ENCODE data around the gene TMED8. TPM values are rescaled to one million over a fixed set of nuclear protein-coding genes. Genes with fewer than 3 reads are reported as not detected.

The TMED8 gene
- total and polyA plus RNA-seq, 4 experiments from 2014 or later, result 2.5 to 8.6 (median 5.9) TPM

DNA sequence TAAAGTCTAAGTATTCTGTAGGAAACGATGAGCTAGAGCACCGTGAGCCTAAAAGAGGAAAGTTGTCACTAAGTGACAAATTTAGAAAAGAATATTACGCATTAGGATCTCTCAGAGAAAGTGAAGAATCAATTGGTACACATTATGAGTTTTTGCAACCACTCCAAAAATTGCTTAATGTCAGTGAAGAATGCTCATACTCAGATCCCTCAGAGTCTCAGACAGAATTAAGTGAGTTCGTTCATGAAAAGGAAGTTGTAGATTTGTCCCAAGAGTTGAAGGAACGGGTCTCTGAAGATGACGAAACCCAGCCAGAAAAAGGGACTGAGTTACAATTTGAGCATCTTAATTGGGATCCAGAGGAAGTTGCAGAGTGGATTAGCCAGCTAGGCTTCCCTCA, 1.8 kb upstream of the TMED8 start:
- CTCF ChIA-PET (ENCODE audit: partially characterized antibody), result interaction anchor here (1.7 kb wide), 1 partner anchor 63 kb away, joined by 8 read pairs; no protein-coding TSS in a partner anchor
- Histone ChIP-seq H3K4me3 (ENCODE audit: low read length in 2 of 2) (no peak overlapping the region), H3K27me3 (ENCODE audit: insufficient read depth, low read length) (no peaks in the 10 kb centered on the region), H3K27ac (ENCODE audit: low read depth, low read length) (no peak overlapping the region), H3K9me3 (ENCODE audit: control insufficient read depth in 1 of 2, low read length in 2 of 2) (no peaks in the 10 kb centered on the region), H3K4me1 (ENCODE audit: insufficient read depth, low read length) (peaks cover 31% of the 10 kb centered on the region), H3K36me3 (ENCODE audit: insufficient read depth, low read length) (no peaks in the 10 kb centered on the region)
- H3K9me3 Mint-ChIP-seq, result no peaks in the 10 kb centered on the region
- intact Hi-C loops (cut with micrococcal nuclease), result loop anchor here (5.0 to 10.0 kb wide), 3 partner anchors 236 to 566 kb away; partner anchors contain the start of genes ALKBH1, ANGEL1, SLIRP and SPTLC2
- POLR2A ChIA-PET (ENCODE audit: partially characterized antibody), result no interaction called here
- no peak overlapping the region for H3K27ac Mint-ChIP-seq
- H3K27me3 Mint-ChIP-seq, result no peaks in the 10 kb centered on the region
- H3K36me3 Mint-ChIP-seq, result peaks cover 0 to 3% of the 10 kb centered on the region in 2 donors
- H3K4me1 Mint-ChIP-seq, result peaks cover 19 to 27% (median 24%) of the 10 kb centered on the region in 4 donors
- DNase-seq, result no peak
- no peak overlapping the region for H3K4me3 Mint-ChIP-seq

DNA sequence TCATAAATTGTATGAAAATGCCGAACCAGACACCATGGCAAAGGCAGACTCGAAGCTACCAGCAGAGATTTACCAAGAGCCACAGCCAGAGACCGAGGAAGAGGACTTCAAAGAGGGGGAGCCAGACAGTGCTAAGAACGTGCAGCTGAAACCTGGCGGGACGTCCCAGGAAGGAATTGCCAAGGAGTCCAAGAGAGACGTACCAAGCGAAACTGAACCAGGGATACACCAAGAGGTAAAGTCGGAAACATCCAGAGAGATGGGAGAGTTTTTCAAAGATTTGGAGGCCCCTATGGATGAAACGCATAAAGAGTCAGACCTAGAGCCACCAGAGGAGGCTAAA, 579 bp upstream of the TMED8 start:
- intact Hi-C loops (cut with micrococcal nuclease), result loop anchor here (1.0 to 10.0 kb wide), 6 partner anchors 56 to 565 kb away; partner anchors contain the start of genes ALKBH1, ANGEL1, GSTZ1 and SLIRP
- no peak overlapping the region for H3K27ac Mint-ChIP-seq
- ChIA-PET CTCF (ENCODE audit: partially characterized antibody) (interaction anchor here (0.9 to 2.5 kb wide), 6 partner anchors 52 to 329 kb away, joined by 3 to 11 read pairs (median 7); partner anchors contain the start of genes AHSA1, GSTZ1, POMT2 and VIPAS39), POLR2A (ENCODE audit: partially characterized antibody) (interaction anchor here (0.6 to 1.9 kb wide), 14 partner anchors 17 to 449 kb away, joined by 3 to 29 read pairs (median 3); partner anchors contain the start of genes AHSA1, ALKBH1, CIPC and GSTZ1)
- peaks cover 41% of the 10 kb centered on the region for H3K4me1 ChIP-seq (ENCODE audit: insufficient read depth, low read length)
- H3K27me3 ChIP-seq (ENCODE audit: insufficient read depth, low read length), result no peaks in the 10 kb centered on the region
- H3K36me3 ChIP-seq (ENCODE audit: insufficient read depth, low read length), result no peaks in the 10 kb centered on the region
- no peaks in the 10 kb centered on the region for H3K9me3 ChIP-seq (ENCODE audit: control insufficient read depth in 1 of 2, low read length in 2 of 2)
- H3K9me3 Mint-ChIP-seq, result no peaks in the 10 kb centered on the region
- H3K4me1 Mint-ChIP-seq, result peaks cover 29 to 39% (median 33%) of the 10 kb centered on the region in 4 donors
- no peak overlapping the region for H3K4me3 Mint-ChIP-seq
- H3K27ac ChIP-seq (ENCODE audit: low read depth, low read length), result peak overlapping the region; percentile 74
- no peak for DNase-seq
- peaks cover 0 to 3% of the 10 kb centered on the region in 2 donors for H3K36me3 Mint-ChIP-seq
- H3K4me3 ChIP-seq (ENCODE audit: low read length in 2 of 2), result peak overlapping the region; percentile 94 to 97
- H3K27me3 Mint-ChIP-seq, result no peaks in the 10 kb centered on the region

DNA sequence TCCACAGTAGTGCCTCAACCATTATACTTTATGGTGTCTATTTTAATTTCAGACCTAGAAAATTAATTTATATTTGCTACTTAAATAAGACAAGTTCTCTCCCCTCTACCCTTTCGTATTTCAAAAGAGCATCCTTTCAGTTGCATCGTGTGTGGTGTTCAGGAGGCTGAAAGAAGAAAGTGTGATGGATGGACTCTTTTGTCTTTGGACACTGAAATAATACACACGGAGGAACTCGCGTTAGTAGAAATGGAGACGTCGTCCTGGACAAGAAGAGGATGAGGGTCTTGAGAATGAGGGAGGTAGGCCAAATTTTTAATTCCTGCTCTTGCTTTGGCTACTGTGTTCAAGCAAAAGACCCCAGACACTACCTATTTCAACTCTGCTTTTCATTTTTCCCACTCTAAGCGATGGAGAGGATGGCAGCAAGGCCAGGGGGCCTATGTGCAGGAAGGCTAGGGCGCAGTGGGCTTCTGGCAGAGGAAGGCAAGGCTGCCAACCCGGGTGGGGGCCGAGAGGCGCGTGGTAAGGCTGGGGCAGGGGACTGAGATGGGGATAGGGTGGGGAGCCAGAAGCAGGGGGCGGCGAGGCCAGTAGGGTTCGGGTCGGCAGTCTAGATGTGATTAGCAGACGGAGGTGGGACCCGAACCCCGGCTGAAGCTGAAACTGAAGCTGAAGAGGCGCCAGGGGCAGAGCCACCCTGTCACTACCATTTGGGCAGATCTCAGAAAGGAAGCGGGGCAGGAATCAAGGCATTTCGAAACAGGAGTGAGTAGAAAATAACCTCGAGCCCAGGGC, 722 bp downstream of the TMED8 start:
- intact Hi-C loops (cut with micrococcal nuclease), result loop anchor here (5.0 to 10.0 kb wide), 3 partner anchors 239 to 564 kb away; partner anchors contain the start of genes ALKBH1, ANGEL1, SLIRP and SPTLC2
- Mint-ChIP-seq H3K9me3 (no peaks in the 10 kb centered on the region), H3K4me1 (peaks cover 32 to 49% (median 40%) of the 10 kb centered on the region in 4 donors), H3K27ac (peak overlapping the region in 6 of 7 donors; percentile 84 to 95 (median 92)), H3K36me3 (peaks cover 0 to 3% of the 10 kb centered on the region in 2 donors), H3K4me3 (peak overlapping the region; percentile 85 to 94 (median 90)), H3K27me3 (no peaks in the 10 kb centered on the region)
- no peaks in the 10 kb centered on the region for H3K27me3 ChIP-seq (ENCODE audit: insufficient read depth, low read length)
- H3K9me3 ChIP-seq (ENCODE audit: control insufficient read depth in 1 of 2, low read length in 2 of 2), result no peaks in the 10 kb centered on the region
- CTCF ChIA-PET (ENCODE audit: partially characterized antibody), result interaction anchor here (1.7 to 2.5 kb wide), 5 partner anchors 50 to 83 kb away, joined by 5 to 11 read pairs (median 8); partner anchors contain the start of genes AHSA1, GSTZ1, POMT2 and VIPAS39
- H3K4me1 ChIP-seq (ENCODE audit: insufficient read depth, low read length), result peaks cover 53% of the 10 kb centered on the region
- peak overlapping the region; percentile 42 to 97 for H3K4me3 ChIP-seq (ENCODE audit: low read length in 2 of 2)
- POLR2A ChIA-PET (ENCODE audit: partially characterized antibody), result interaction anchor here (0.9 to 1.9 kb wide), 10 partner anchors 12 to 384 kb away, joined by 3 to 29 read pairs (median 4); partner anchors contain the start of genes AHSA1, CIPC, GSTZ1 and POMT2
- H3K27ac ChIP-seq (ENCODE audit: low read depth, low read length), result peak overlapping the region; percentile 74
- H3K36me3 ChIP-seq (ENCODE audit: insufficient read depth, low read length), result no peaks in the 10 kb centered on the region
- peak in 1 of 5 donors; percentile 48 for DNase-seq

DNA sequence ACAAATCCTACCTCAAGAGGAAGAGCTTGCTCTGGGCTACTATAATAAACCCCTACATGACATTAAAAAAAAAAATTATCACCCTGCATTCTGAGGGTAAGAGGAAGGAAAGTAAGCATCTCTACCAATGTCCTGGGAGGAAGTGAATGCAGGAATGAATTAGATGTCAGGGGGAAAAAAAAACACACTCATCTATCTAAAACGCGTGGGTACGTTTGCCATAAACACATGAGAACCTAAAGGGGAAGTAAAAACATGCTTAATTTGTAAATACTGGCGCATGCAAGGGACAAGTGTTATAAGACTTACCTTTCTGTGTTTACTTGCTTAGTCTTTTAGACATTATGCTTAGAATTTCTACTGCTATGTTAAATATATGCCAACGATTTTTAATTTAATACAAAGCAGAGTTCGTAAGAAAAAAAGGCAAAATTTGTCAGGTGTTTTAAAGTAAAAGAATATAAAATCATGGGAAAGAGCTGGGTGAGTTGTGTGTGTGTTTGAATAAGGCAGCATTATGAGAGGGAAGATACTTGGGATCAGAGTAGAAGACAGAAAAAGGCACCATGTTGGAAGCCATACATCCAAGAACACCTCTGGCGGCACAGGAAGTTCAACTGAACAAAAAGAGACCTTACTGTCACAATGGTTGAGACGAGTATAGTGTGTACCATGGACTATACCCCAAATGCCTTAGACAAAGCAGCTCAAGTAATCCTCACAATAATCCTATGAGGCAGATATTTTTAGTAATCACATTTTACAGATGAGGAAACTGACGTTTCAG, 1.5 kb downstream of the TMED8 start:
- ChIA-PET CTCF (ENCODE audit: partially characterized antibody) (interaction anchor here (2.1 to 2.5 kb wide), 2 partner anchors 54 to 59 kb away, joined by 9 to 11 read pairs; partner anchors contain the start of genes GSTZ1 and POMT2), POLR2A (ENCODE audit: partially characterized antibody) (interaction anchor here (0.9 kb wide), 1 partner anchor 13 kb away, joined by 3 read pairs; no protein-coding TSS in a partner anchor)
- intact Hi-C loops (cut with micrococcal nuclease), result loop anchor here (5.0 to 10.0 kb wide), 3 partner anchors 239 to 563 kb away; partner anchors contain the start of genes ALKBH1, ANGEL1, SLIRP and SPTLC2
- peaks cover 0 to 3% of the 10 kb centered on the region in 2 donors for H3K36me3 Mint-ChIP-seq
- H3K4me3 Mint-ChIP-seq, result peak overlapping the region; percentile 85 to 94 (median 90)
- Histone ChIP-seq H3K4me1 (ENCODE audit: insufficient read depth, low read length) (peaks cover 54% of the 10 kb centered on the region), H3K27ac (ENCODE audit: low read depth, low read length) (peak overlapping the region; percentile 74), H3K27me3 (ENCODE audit: insufficient read depth, low read length) (no peaks in the 10 kb centered on the region), H3K36me3 (ENCODE audit: insufficient read depth, low read length) (no peaks in the 10 kb centered on the region), H3K4me3 (ENCODE audit: low read length in 2 of 2) (peak overlapping the region in 1 of 2 donors; percentile 97), H3K9me3 (ENCODE audit: control insufficient read depth in 1 of 2, low read length in 2 of 2) (no peaks in the 10 kb centered on the region)
- no peaks in the 10 kb centered on the region for H3K9me3 Mint-ChIP-seq
- no peak for DNase-seq
- peak overlapping the region in 6 of 7 donors; percentile 49 to 95 (median 88) for H3K27ac Mint-ChIP-seq
- H3K27me3 Mint-ChIP-seq, result no peaks in the 10 kb centered on the region
- peaks cover 33 to 49% (median 42%) of the 10 kb centered on the region in 4 donors for H3K4me1 Mint-ChIP-seq

DNA sequence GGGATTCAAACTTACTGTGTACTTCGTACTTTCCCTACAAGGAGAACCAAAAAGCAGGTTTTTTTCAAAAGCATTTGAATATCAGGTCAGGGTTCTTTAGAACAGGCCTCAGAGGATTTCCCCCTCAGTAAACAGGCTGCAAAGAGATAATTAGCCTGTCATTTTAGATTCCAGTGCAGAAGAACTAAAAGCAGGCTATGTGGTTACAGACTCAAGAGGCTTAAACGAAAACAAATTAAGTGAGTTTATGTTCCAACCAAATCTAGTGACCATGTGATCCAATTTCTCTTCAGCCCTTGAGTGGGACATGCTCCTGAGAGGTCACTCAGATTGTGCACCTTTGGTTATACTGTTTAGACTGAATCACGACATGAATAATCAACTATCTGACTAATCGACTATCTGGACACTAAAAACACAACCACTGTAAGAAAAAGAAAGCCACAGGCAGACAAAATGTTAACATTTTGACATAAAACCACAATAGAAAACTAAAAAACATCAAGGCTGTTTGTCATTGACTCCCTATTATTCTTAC, 4.5 kb downstream of the TMED8 start:
- H3K27me3 Mint-ChIP-seq, result no peaks in the 10 kb centered on the region

DNA sequence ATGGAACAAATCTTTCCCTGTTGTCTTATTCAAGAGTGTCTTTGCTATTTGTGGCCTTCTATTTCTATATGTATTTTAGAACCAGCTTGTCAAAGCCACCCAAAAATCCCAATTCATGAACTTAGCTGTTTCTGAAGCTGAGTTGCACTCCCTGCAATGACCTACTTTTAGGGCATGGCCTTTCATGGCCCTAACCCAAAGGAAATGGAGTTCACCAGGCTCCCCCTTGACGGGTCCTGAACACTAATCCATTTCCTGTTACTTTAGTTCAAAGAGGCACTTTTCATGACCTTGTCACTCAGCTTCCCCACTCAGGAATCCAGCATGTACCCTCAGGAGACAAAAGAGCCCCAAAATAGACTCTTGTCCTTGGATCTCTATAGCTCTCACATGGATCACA, 7.6 kb downstream of the TMED8 start:
- Mint-ChIP-seq H3K27ac (peak overlapping the region; percentile 14 to 84 (median 75)), H3K4me1 (peaks cover 30 to 45% (median 36%) of the 10 kb centered on the region in 4 donors), H3K4me3 (peak overlapping the region in 7 of 8 donors; percentile 23 to 67 (median 56)), H3K36me3 (no peaks in the 10 kb centered on the region), H3K9me3 (no peaks in the 10 kb centered on the region), H3K27me3 (no peaks in the 10 kb centered on the region)
- POLR2A ChIA-PET (ENCODE audit: partially characterized antibody), result interaction anchor here (1.2 kb wide), 1 partner anchor 48 kb away, joined by 4 read pairs; the partner anchor contains the start of gene GSTZ1
- Histone ChIP-seq H3K4me3 (ENCODE audit: low read length in 2 of 2) (no peak overlapping the region), H3K27me3 (ENCODE audit: insufficient read depth, low read length) (no peaks in the 10 kb centered on the region), H3K4me1 (ENCODE audit: insufficient read depth, low read length) (peaks cover 45% of the 10 kb centered on the region), H3K36me3 (ENCODE audit: insufficient read depth, low read length) (no peaks in the 10 kb centered on the region), H3K9me3 (ENCODE audit: control insufficient read depth in 1 of 2, low read length in 2 of 2) (no peaks in the 10 kb centered on the region), H3K27ac (ENCODE audit: low read depth, low read length) (no peak overlapping the region)
- CTCF ChIA-PET (ENCODE audit: partially characterized antibody), result interaction anchor here (0.6 to 1.2 kb wide), 3 partner anchors 23 to 89 kb away, joined by 3 to 5 read pairs (median 5); partner anchors contain the start of gene AHSA1
- intact Hi-C loops (cut with micrococcal nuclease), result no loop called here
- peak; percentile 17 to 57 (median 38) for DNase-seq

More for the DNA sequence above, 4.5 kb downstream of the TMED8 start:
- Histone ChIP-seq H3K9me3 (ENCODE audit: control insufficient read depth in 1 of 2, low read length in 2 of 2) (no peaks in the 10 kb centered on the region), H3K4me1 (ENCODE audit: insufficient read depth, low read length) (peaks cover 66% of the 10 kb centered on the region), H3K27me3 (ENCODE audit: insufficient read depth, low read length) (no peaks in the 10 kb centered on the region), H3K36me3 (ENCODE audit: insufficient read depth, low read length) (no peaks in the 10 kb centered on the region), H3K27ac (ENCODE audit: low read depth, low read length) (no peak overlapping the region), H3K4me3 (ENCODE audit: low read length in 2 of 2) (no peak overlapping the region)
- Mint-ChIP-seq H3K4me3 (peak overlapping the region in 6 of 8 donors; percentile 3 to 68 (median 40)), H3K4me1 (peaks cover 43 to 62% (median 53%) of the 10 kb centered on the region in 4 donors), H3K36me3 (peaks cover 0 to 3% of the 10 kb centered on the region in 2 donors), H3K27ac (peak overlapping the region in 6 of 7 donors; percentile 18 to 85 (median 68)), H3K9me3 (no peaks in the 10 kb centered on the region)
- DNase-seq, result peak in 3 of 5 donors; percentile 9 to 23 (median 12)
- intact Hi-C loops (cut with micrococcal nuclease), result loop anchor here (10.0 kb wide), 2 partner anchors 242 to 332 kb away; partner anchors contain the start of genes ALKBH1, SLIRP and SPTLC2
- ChIA-PET POLR2A (ENCODE audit: partially characterized antibody) (no interaction called here), CTCF (ENCODE audit: partially characterized antibody) (no interaction called here)
